GM19452 (cell line): ENCODE results near the gene AUTS2.
A peak's percentile ranks its signal among the peaks of the same experiment; 100 is the strongest.

Experiments used
- ATAC-seq: cut with Tn5 transposase; IDR thresholded peaks from one replicate; pipeline ENCODE4 v1.9.1; 2021; ENCODE audit not compliant: unreplicated experiment

AUTS2 gene

DNA sequence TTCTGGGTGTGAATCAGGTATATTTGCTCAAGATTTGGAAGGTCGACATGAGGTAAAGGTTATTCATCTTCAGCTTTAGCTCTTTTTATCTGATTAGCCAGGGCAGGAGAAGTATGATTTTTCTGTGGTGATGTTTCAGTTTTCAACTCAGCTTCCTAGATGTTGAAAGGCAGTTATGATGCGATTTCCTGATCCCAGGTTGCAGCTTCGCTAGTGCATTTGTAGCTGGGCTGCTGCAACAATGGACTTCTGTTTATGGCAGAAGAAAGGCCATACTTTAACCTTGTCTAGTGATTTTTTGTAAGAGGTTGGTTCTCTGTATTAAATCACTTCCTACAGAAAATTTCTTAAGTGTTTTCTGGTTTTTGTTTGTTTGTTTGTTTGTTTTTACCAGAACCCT is 619.3 kb downstream of the AUTS2 start:
- ATAC-seq: no peak

DNA sequence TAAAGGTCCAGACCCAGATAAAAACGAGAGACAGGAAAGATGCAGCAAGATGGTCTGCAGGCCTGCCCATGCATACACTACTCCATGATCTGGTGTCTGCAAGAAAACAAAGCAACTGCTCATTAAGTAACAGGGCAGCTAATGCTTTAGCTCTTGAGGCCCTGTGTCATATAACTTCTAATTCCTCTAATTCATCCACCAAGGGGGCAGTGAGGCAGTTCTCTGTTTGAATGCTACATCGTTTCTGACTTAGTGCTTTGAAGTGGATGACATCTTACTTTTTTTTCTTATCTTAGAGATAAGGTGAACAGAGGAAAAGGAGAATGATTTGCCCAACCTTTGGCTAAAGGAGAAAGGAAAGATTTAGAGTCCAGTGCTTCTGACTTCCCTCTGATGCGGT is 619.7 kb downstream of the AUTS2 start:
- no peak for ATAC-seq

DNA sequence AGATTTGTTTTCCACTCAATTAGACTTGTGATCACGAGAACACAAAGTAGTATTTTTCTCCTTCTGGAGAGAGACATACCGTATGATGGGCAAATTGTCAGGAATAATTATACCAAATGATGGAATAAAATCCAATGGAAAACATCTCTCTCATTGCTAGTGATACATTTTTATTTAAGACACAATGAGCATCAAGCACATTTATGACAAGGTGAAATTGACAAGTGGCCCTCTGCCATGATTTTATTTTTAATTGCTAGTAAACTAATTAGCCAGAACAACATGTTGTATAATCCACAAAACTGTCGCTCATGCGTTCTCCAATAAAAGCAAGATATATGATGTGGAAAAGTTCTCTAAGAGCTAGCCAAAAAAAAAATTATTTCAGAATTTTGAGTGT is 620.8 kb downstream of the AUTS2 start:
- ATAC-seq: no peak

DNA sequence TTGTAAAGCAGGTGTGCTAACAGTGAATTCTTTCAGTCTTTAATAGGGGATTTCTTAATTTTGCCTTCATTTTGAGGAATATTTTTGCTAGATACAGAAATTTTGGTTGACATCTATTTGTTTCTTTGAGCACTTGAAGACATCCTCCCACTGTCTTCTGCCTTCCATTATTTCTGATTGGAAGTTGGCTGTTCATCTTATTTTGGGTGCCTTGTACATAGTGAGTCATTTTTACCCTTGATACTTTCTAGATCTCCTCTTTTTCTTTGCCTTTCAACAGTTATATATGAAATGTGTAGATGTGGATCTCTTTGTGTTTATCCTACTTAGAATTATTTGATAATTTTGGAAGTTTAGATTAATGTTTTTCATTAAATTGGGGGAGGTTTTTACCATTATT is 631.0 kb downstream of the AUTS2 start:
- ATAC-seq: no peak

DNA sequence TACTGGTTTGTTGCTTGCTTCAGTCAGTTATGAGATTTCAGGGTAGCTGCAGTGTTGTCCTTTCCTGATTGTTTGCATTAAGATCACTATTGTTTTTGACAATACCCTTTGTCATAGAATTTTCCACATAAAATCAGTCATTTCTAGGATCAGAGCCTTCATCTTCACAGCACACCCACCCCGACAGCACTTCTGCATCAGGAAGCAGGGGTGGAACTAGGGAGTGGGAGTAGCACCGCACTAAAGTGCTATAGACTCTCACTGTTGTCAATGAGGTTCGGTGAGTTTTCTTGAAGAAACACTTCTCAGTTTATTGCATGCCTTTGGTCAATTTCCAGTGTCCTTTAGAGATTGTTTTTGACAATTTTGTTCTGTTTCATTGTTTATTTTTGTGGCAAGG is 632.5 kb downstream of the AUTS2 start:
- no peak for ATAC-seq

DNA sequence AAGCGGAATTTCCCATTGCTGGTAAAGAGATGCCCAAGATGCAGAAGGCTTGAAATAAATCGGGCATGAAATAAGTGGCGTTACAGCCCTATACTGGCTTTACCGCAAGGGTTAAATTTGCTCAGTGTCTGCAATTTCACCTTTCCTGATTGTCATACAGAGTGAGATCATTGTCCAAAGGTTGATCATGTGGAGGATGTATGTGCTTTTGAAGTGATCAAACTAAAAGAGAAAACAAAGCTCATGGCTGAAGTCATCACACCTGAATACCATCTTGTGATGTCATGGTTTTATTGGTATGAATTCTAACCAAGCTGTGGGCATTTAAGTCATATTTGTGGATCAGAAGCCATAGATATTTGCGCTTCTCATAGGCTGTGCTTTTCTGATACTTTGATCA is 635.5 kb downstream of the AUTS2 start:
- ATAC-seq: no peak

DNA sequence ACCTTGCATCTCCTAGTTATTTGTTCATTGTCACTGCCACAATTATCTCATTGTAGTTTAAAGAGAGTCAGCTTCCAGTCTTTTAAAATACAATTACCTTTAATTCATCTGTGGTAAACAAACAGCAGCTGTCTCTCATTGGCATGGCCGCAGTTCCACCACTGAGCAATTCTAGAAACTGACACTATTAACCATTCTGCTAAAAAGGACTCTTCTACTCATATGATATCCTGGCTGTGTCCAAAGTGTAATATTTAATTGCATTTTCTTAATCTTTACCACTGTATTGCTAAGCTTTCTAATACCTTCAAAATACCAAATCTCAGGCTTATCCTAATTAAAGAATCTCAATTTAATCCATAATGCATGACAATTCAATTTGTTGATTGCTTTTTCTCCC is 639.0 kb downstream of the AUTS2 start:
- ATAC-seq: no peak

DNA sequence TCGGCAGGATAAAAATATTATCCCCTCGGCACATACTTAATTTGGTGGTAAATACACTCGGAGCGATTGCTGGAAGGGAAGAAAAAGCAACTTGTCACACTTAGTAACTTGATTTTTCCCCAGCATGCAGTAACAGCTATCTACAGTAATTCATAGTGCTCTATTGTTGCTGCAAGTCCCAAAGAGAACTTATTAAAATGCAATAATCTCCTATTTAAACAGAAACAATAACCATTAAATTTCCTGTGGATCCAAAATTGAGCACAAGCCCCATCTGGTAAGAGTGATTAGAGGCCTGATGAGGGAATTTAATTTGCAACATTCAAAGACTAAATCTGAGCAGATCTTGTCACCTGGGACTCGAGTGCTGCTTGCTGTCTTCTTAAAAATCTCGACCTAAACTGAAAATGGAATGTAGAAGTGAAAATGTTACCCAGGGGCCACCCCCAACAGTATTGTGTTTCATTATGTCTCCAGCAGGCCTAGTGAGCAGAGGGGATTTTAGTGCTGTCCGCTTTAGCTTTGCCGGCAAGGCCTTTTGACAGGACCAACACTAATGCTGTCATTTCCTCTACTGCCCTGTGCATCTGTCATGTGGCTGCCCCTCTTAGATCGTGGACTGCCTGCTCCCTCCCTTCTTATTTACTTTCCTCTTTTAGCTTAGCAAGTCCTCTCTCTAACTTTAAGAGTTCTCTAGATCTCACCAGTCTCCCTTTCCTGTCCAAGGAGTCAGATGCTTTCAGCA is 639.7 kb downstream of the AUTS2 start:
- peak; percentile 99 for ATAC-seq

DNA sequence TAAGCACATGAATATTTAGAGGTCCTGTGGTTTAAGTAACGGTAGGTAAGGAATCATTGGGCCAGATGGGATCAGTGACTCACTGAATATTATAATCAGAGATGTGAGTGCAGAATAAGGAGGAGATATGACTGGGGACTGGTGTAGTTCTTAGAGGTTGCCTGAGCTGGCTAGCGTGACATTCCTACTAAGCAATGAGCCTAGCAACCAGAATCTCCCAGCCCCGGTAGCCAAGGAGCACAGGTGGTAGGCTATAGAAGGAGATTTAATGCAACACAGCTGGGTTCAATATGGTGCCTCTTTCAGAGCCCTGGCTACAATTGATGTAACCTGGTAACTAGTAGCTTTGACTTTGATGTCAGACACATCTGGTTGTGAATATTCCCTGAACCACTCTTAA is 641.6 kb downstream of the AUTS2 start:
- ATAC-seq: no peak

DNA sequence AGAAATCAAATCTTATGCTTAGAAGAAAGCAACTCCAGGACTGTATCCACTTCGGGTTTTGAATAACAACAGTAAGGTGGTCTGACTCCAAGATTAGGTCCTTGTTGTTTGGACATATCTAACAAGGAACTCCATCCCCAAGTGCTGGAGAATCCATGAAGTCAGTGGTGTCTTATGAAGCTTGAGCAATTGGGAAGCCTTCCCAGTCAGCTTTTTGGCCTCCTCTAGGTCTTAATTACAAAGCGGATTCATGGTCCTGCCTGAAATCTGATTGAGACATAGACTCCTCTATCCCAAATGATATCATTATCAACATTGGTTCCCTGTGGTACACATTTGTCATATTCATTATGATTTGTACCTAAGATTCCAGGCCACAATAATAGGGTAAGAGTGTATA is 642.6 kb downstream of the AUTS2 start:
- ATAC-seq: no peak

DNA sequence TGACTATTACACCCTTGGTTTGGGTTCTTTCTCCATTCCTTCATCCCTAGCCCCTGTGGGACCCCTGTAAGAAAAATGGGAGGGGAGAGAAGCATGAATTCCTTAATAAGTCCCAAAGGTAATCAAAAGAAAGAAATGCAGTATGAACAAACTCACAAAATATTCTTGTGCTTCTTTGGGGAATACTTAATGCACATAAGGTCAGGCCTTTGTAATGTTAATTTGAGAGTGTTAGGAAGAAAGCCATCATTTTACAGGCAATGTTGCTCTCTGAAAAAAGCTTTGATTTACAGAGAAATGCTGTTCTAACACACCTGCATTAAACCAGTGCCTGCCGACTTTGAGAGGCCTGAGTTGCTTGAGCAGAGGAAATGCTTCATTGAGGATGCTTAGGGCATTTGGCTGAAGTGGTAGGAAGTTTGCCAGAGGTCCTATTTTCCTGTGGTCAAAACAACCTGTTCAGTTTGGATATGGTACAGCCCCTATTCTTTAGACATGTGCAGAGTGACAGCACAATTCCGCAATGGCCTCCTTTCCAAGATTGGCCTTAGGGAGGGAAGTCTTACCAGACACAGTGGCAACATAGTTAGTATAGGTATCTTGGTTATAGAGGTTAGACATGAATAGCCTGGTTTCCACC is 643.4 kb downstream of the AUTS2 start:
- no peak for ATAC-seq

DNA sequence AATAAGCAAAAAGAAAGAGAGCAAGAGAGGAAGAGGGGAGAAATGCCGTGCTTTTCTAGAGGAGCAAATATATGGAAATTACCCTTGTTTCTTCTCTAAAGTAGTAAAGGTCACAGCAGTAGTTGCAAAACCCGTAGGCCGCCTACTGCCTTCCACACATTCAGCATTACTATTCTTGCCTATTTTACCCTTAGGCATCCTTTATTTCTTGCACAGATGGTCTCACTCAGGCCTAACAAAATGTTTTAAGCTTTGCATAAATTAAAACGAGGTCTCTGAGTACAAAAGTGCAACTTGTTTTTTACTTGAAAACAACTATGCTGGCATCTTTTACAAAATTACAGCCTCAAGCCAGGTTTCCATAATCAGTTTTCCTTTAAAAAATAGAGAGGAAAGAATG is 644.6 kb downstream of the AUTS2 start:
- ATAC-seq: no peak

DNA sequence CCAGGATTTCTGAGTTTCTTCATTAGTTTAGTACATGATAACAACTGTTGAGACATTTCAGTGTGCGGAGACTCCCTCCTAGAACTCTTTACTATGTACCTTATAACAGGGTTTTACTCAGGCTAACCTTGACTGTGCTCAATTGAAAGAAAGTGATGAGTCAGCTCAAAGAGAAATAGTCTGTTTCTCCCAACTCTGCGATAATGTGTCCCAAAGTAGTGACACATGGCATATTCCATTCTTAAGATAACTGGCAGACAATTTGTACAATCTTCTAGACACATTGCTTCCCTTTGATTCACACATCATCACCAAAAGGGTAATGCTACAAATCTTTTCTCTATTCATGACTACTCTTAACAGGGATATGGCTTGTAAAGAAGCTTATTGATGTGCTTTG is 645.2 kb downstream of the AUTS2 start:
- ATAC-seq: no peak

DNA sequence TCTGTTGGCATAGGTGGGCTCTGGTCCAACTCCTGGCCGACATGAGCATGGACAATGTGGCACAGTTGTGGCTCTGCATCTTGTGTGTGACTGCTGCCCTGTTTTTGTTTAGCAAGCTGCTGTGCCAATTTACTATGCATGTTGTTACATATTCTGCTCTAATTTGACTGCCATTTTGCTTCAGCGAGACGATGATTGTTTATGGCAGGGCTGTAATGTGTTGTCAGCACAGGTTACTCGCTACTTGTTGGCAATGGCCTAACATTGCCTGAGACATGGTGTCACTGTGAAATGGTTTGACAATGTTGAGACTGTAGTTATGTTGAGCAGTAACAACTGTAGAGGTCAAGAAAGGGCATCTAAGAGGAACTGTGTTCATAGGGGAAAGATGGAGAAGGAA is 659.6 kb downstream of the AUTS2 start:
- ATAC-seq: no peak

DNA sequence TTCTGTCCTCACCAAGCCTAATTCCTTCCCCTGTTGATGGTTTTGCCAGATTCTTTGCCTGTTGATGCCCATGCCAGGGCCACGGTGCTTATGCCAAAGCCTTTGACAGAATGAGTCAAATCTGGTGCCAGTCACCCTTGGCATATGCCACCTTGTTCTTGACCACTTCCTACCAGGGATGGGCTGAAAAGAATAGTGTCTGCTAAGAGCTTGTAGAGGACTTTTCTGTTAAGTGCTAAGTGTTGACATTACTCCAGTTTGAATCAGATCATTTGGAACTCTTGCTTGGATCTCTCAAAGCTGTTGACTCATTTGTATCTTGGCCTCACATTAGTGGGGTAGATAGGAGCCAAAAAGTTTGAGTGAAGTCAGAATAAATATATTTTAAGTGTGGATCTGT is 661.2 kb downstream of the AUTS2 start:
- no peak for ATAC-seq

DNA sequence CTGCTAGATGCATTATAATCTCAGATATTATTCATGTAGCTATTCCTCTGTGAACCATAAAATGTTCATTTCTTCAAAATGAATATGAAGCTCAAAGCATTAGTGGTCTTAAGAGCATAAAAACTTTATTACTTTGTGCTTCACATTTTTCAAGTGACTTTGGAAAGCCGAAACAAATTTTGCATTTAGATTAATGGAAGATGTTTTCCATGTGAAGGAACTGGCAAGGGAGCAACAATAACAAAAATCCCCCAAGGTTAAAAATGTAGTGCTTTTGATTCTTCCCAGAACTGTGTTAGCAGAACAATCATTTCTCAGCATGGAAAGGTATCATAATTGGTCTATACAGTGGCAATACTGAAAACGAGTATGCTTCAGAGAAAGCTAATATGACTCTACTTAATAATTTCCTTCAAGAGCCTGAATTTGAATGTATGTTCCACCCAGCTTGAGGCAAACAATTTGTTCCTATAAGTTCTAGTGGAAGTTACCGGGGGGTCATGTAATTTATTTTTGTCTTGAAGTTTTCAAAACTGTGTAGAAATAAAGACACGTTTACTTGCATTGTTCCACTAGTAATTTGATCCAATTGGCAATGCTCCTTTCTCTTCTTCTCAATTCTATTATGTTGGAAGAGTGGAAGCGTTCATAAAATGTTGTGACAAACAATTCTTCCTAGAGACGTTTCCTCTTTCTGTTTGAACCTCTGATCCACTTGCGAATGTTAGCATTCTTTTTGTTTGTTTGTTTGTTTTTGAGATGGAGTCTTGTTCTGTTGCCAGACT is 665.4 kb downstream of the AUTS2 start:
- no peak for ATAC-seq

DNA sequence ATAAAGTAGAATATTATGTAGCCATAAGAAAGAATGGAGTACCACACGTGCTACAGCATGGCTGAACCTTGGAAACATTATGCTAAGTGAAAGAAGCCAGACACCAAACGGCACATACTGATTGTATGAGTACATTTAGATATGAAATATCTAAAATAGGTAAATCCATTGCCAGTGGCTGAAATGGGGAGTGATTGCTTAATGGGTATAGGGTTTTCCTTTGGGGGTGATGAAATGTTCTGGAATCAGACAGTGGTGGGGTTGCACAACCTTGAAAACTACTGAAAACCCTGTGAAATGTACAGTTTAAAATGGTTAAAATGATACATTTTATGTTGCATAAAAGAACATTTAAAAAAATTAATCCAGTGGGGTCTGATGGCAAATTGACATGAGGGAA is 667.9 kb downstream of the AUTS2 start:
- no peak for ATAC-seq

DNA sequence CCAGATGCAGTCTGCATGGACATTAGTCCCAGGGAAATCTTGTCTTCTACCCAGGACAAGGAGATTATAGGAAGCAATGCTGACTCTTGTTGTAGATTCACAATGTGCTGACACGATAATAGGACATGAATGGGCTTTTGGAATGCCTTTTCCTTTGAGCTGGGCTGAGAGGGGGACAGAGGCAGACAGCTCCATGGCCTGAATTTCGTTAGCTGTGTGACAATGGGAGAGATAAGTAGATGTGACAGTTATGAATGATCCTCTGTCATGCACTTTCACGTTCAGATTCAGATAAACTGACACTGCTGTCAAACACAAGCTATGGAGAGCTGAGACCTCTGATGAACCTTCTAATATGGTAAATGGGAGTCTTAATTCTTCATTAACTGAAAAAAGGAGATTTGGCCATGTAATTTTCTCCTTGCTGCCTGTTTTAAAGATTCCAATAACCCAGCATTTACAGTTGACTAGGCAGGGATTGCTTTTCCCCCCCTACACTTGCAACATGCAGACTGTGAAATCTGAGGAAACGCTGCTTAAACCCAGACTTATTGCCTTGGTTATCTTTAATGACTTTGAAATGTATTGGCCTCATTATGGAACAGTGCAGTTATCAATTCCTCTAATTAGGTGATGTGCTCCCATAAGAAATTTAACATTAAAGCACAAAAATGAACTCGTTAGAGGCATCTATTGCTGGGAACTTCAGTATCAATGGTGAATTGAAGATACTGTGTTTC is 669.3 kb downstream of the AUTS2 start:
- ATAC-seq: no peak

DNA sequence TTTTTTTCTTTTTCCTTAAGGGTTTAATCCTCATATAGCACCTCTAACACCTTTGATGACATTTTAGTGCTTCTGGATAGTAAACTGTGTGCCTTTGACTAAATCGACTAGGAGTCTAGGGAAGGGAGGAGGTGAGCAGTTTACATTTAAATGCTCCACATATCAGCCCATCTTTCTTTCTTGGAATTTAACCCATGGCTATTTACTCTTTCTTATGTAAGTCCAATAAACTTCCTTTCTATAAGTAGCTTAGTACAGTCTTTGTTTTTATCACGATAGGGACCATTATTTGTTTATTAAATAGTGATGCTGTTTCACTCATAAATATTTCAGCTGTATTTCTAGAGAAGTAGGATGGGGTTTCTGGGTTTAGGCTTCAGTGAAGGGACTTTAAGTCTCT is 669.9 kb downstream of the AUTS2 start:
- ATAC-seq: no peak

DNA sequence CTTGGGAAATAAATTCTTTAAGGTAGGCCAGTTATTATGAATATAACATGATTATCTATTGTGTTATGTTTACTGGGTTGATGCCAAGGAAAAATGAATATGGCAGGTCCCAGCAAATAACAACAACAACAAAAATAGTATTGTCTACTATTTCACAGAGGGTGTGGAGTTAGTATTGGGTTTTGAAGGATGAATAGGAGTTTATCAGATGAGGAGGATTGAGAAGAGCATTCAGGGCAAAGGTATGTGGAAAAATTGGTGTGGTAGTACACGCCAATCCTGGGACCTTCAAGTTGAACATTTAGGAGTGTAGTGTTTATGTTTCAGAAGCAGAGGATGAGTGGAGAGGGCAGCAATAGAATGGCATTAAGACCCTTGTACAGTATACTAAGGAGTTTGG is 671.9 kb downstream of the AUTS2 start:
- ATAC-seq: no peak

DNA sequence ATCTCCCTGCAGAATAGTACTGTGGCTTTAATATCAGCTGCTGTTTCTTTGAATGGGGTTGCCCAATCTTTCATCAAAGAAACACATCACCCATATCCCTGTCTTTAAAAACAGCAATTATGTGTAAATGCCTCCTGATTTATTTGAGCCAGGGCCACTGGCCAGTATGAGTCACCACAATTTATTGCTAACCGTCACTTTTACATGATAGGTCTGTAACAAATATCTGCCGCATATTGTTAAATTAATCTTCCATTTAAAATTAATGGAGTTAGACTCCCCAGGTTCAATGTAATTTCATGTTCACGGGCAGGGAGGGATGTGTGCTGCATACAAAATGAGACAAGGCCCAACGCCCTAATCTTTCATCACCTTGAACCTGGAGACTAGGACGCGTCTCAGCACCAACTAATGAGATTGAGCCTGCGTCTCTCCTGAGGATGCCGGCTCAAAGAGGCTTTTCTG is 673.4 kb downstream of the AUTS2 start:
- ATAC-seq: no peak
